ENCODE data around the gene C1orf185. TPM values are rescaled to one million over a fixed set of nuclear protein-coding genes. Genes with fewer than 3 reads are reported as not detected.
"Not testable (repeated sequence)": the region's sequence is repeated elsewhere in the genome, so short reads cannot be mapped to it uniquely, and the experiment has no call there.

C1orf185 gene
- total RNA-seq, 1 donor from 2014 or later = not detected

- no peaks in the 10 kb centered on the region for H3K36me3 Mint-ChIP-seq
- peaks cover 8% of the 10 kb centered on the region for H3K27me3 Mint-ChIP-seq
- DNase-seq (ENCODE audit: extremely low spot score, unreplicated experiment) = no peak
- no peak overlapping the region for H3K27ac Mint-ChIP-seq
- TF ChIP-seq CTCF (conservative IDR thresholded peaks at IDR 0.05) = no peak
- peaks cover 5% of the 10 kb centered on the region for H3K9me3 Mint-ChIP-seq
- no peaks in the 10 kb centered on the region for H3K4me1 Mint-ChIP-seq (ENCODE audit: unreplicated experiment)
- H3K4me3 Mint-ChIP-seq = no peak overlapping the region
Observed at GRCh38 chr1:51157395-51157794, 55.4 kb downstream of the C1orf185 start.

GRCh38 chr1:51158263-51158662, 56.2 kb downstream of the C1orf185 start:
- H3K4me3 Mint-ChIP-seq = no peak overlapping the region

GRCh38 chr1:51162560-51162959, 60.5 kb downstream of the C1orf185 start:
- H3K4me3 Mint-ChIP-seq; H3K27ac Mint-ChIP-seq; H3K9me3 Mint-ChIP-seq; H3K27me3 Mint-ChIP-seq; DNase-seq (ENCODE audit: extremely low spot score, unreplicated experiment); H3K36me3 Mint-ChIP-seq; H3K4me1 Mint-ChIP-seq (ENCODE audit: unreplicated experiment): not testable (repeated sequence)

More at GRCh38 chr1:51158263-51158662, 56.2 kb downstream of the C1orf185 start:
- H3K4me1 Mint-ChIP-seq (ENCODE audit: unreplicated experiment) = no peaks in the 10 kb centered on the region
- peaks cover 5% of the 10 kb centered on the region for H3K9me3 Mint-ChIP-seq
- H3K27ac Mint-ChIP-seq = no peak overlapping the region
- no peak for DNase-seq (ENCODE audit: extremely low spot score, unreplicated experiment)
- H3K36me3 Mint-ChIP-seq = no peaks in the 10 kb centered on the region
- peaks cover 8% of the 10 kb centered on the region for H3K27me3 Mint-ChIP-seq
- no peak for TF ChIP-seq CTCF (conservative IDR thresholded peaks at IDR 0.05)

DNA sequence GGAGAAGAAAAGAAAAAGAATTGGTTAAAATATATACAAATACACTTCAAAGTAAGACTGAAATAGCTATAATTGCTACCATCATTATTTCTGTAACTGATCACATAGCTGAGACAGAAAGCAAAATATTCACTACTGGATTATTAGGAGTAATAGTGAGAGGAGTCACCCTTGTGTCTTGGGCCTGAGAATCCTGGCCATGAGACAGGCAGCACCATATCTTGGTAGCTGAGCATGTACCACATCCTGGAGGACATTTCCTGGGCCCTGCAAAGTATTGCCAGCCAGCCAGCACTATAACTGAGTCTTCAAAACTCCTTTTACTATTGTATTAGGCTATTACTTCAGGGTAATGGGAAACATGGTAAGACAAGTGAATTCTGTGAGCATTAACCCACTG, 63.5 kb downstream of the C1orf185 start:
- Mint-ChIP-seq H3K27ac (no peak overlapping the region), H3K4me3 (no peak overlapping the region), H3K9me3 (no peaks in the 10 kb centered on the region), H3K27me3 (peaks cover 7% of the 10 kb centered on the region), H3K4me1 (ENCODE audit: unreplicated experiment) (no peaks in the 10 kb centered on the region), H3K36me3 (no peaks in the 10 kb centered on the region)
- no peak for TF ChIP-seq CTCF (conservative IDR thresholded peaks at IDR 0.05)
- no peak for DNase-seq (ENCODE audit: extremely low spot score, unreplicated experiment)

DNA sequence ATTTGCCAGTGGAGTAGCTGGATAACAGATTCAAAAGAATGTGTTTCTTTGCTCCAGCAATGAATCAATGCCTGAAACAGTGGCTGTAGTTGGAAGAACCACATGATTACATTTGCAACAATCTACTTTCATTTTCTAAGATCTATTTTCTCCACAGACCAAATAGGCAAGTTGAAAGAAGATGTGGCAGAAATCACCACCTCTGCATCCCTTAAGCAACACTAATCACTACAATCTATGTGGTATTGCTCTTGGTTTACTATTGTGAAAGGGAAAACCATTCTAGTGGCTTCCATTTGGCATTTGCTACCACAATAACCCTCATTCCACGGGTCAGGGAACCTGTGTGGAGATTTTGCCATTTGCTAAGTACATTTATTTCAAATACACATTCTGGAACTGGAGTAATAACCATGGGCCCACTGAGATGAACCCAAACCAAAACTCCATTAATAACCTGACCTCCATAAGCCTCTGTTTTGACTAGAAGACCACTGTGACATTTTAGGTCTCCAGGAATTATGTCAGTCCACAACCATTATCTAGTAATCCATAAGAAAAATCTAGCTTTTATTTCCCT, 66.3 kb downstream of the C1orf185 start:
- H3K9me3 Mint-ChIP-seq = no peaks in the 10 kb centered on the region
- no peak for TF ChIP-seq CTCF (conservative IDR thresholded peaks at IDR 0.05)
- no peaks in the 10 kb centered on the region for H3K4me1 Mint-ChIP-seq (ENCODE audit: unreplicated experiment)
- H3K27ac Mint-ChIP-seq = no peak overlapping the region
- H3K4me3 Mint-ChIP-seq = no peak overlapping the region
- peaks cover 7% of the 10 kb centered on the region for H3K27me3 Mint-ChIP-seq
- H3K36me3 Mint-ChIP-seq = no peaks in the 10 kb centered on the region
- DNase-seq (ENCODE audit: extremely low spot score, unreplicated experiment) = no peak

DNA sequence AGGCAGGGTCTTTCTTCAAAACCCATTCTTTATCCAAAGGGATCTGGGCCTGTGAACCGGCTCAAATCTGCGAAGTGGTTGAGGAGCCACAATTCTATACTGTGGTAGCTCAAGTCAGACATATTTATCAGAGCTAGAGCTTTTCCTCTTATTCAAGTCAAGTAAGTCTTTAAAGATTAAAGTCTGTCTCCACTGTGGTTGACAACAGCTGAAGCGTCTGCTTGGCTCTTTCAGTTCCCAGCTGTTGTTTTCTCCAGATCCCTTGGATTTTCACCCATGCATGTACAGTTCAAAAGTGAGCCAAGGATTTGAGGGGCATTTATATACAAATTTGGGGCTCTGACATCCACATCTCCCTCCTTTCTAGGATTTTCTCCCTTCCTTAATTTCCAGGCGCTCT, 66.9 kb downstream of the C1orf185 start:
- no peak for DNase-seq (ENCODE audit: extremely low spot score, unreplicated experiment)
- H3K27ac Mint-ChIP-seq = no peak overlapping the region
- H3K36me3 Mint-ChIP-seq = no peaks in the 10 kb centered on the region
- H3K9me3 Mint-ChIP-seq = no peaks in the 10 kb centered on the region
- no peak for TF ChIP-seq CTCF (conservative IDR thresholded peaks at IDR 0.05)
- no peaks in the 10 kb centered on the region for H3K4me1 Mint-ChIP-seq (ENCODE audit: unreplicated experiment)
- H3K4me3 Mint-ChIP-seq = no peak overlapping the region
- peaks cover 7% of the 10 kb centered on the region for H3K27me3 Mint-ChIP-seq

Data from type B pancreatic cell (in vitro differentiated cells).